GM23338 (cell line): ENCODE results near the gene CCDC146. TPM values are rescaled to one million over a fixed set of nuclear protein-coding genes. Genes with fewer than 3 reads are reported as not detected.

Experiments used
- ATAC-seq: fragments of 200-7000 bp; cut with Tn5 transposase; 3 replicates; pipeline ENCODE4 v1.9.1; 2020
- DNase-seq: peaks from one replicate; pipeline ENCODE4 v3.0.0-alpha.2; 2015; ENCODE audit warnings: low spot score
- H2AFZ ChIP-seq: fragments of 200-600 bp; sonication (generic); 2 replicates; pipeline ENCODE4 v1.8.0; 2016; ENCODE audit warnings: antibody characterized with exemption, mild to moderate bottlenecking, moderate library complexity
- H3F3A ChIP-seq: fragments of 200-600 bp; sonication (generic); replicated peaks from 2 replicates; pipeline ENCODE4 v1.8.0; 2017; ENCODE audit warnings: antibody characterized with exemption, mixed run types, low read depth
- H3K27ac ChIP-seq: fragments of 200-600 bp; sonication (generic); 2 replicates; pipeline ENCODE4 v1.6.1; 2016; ENCODE audit warnings: low read depth
- H3K27me3 ChIP-seq: fragments of 200-600 bp; sonication (generic); 2 replicates; pipeline ENCODE4 v1.8.0; 2016; ENCODE audit warnings: mild to moderate bottlenecking, mixed run types, moderate library complexity; ENCODE audit not compliant: insufficient read depth
- H3K36me3 ChIP-seq: fragments of 200-600 bp; sonication (generic); 2 replicates; pipeline ENCODE4 v1.8.0; 2016; ENCODE audit warnings: mild to moderate bottlenecking; ENCODE audit not compliant: insufficient read depth
- H3K4me1 ChIP-seq: fragments of 200-600 bp; sonication (generic); 2 replicates; pipeline ENCODE4 v1.8.0; 2016; ENCODE audit warnings: mild to moderate bottlenecking, moderate library complexity; ENCODE audit not compliant: insufficient read depth
- H3K4me2 ChIP-seq: fragments of 200-600 bp; sonication (generic); 2 replicates; pipeline ENCODE4 v1.7.1; 2017; ENCODE audit warnings: mixed run types
- H3K4me3 ChIP-seq: fragments of 200-600 bp; sonication (generic); 2 replicates; pipeline ENCODE4 v1.6.1; 2016; ENCODE audit warnings: mixed run types
- H3K79me2 ChIP-seq: fragments of 200-600 bp; sonication (generic); replicated peaks from 2 replicates; pipeline ENCODE4 v1.8.0; 2017; ENCODE audit warnings: mild to moderate bottlenecking; ENCODE audit not compliant: insufficient read depth
- H3K9me2 ChIP-seq: fragments of 200-600 bp; sonication (generic); 2 replicates; pipeline ENCODE4 v1.8.0; 2017; ENCODE audit not compliant: insufficient read depth
- H4K20me1 ChIP-seq: fragments of 200-600 bp; sonication (generic); replicated peaks from 2 replicates; pipeline ENCODE4 v1.8.0; 2017; ENCODE audit warnings: mild to moderate bottlenecking; ENCODE audit not compliant: insufficient read depth
- H3K27ac Mint-ChIP-seq: 2 replicates; pipeline ENCODE4 v1.8.0; 2020; ENCODE audit warnings: inconsistent platforms, mild to moderate bottlenecking, moderate library complexity, mixed read lengths
- H3K27me3 Mint-ChIP-seq: 3 replicates; pipeline ENCODE4 v1.8.0; 2022; ENCODE audit warnings: low read depth, mild to moderate bottlenecking, moderate library complexity, mixed read lengths, inconsistent platforms; ENCODE audit not compliant: insufficient read depth, poor library complexity
- H3K36me3 Mint-ChIP-seq: 3 replicates; pipeline ENCODE4 v1.8.0; 2021; ENCODE audit warnings: low read depth, mild to moderate bottlenecking, inconsistent platforms, moderate library complexity, mixed read lengths
- H3K4me1 Mint-ChIP-seq: 3 replicates; pipeline ENCODE4 v1.8.0; 2020; ENCODE audit warnings: mild to moderate bottlenecking, inconsistent platforms, mixed read lengths
- H3K4me3 Mint-ChIP-seq: 3 replicates; pipeline ENCODE4 v1.8.0; 2021; ENCODE audit warnings: moderate library complexity, mild to moderate bottlenecking, inconsistent platforms, mixed read lengths
- H3K9me3 Mint-ChIP-seq: 3 replicates; pipeline ENCODE4 v1.8.0; 2020; ENCODE audit warnings: moderate library complexity, mild to moderate bottlenecking, inconsistent platforms, mixed read lengths
- CREB1 ChIP-seq: fragments of 250-450 bp; sonication (Bioruptor Pico); IDR thresholded peaks from 2 replicates; pipeline ENCODE4 v1.5.0; 2020; ENCODE audit warnings: low read depth, mild to moderate bottlenecking, moderate library complexity
- ETS1 ChIP-seq: IDR thresholded peaks from 2 replicates; pipeline ENCODE4 v1.6.1; 2016; ENCODE audit warnings: antibody characterized with exemption
- EZH2phosphoT487 ChIP-seq: fragments of 200-600 bp; sonication (generic); IDR thresholded peaks from one replicate; pipeline ENCODE4 v1.8.1; 2018; ENCODE audit warnings: antibody characterized with exemption; ENCODE audit not compliant: unreplicated experiment
- JUNB ChIP-seq: IDR thresholded peaks from one replicate; pipeline ENCODE4 v1.6.1; 2016; ENCODE audit warnings: antibody characterized with exemption; ENCODE audit not compliant: unreplicated experiment
- NANOG ChIP-seq: IDR thresholded peaks from 2 replicates; pipeline ENCODE4 v1.6.1; 2016; ENCODE audit warnings: antibody characterized with exemption, borderline replicate concordance
- POLR2AphosphoS5 ChIP-seq: IDR thresholded peaks from 2 replicates; pipeline ENCODE4 v1.6.1; 2016; ENCODE audit warnings: antibody characterized with exemption, low read depth
- REST ChIP-seq: IDR thresholded peaks from one replicate; pipeline ENCODE4 v1.6.1; 2018; ENCODE audit warnings: antibody characterized with exemption; ENCODE audit not compliant: unreplicated experiment
- STAT1 ChIP-seq: IDR thresholded peaks from one replicate; pipeline ENCODE4 v1.6.1; 2016; ENCODE audit warnings: antibody characterized with exemption; ENCODE audit not compliant: unreplicated experiment
- ZNF331 ChIP-seq: fragments of 250-450 bp; sonication (Bioruptor Pico); IDR thresholded peaks from 2 replicates; pipeline ENCODE4 v1.5.0; 2020; ENCODE audit warnings: low read depth, mild to moderate bottlenecking, moderate library complexity
- ZNF462 ChIP-seq: fragments of 250-450 bp; sonication (Bioruptor Pico); IDR thresholded peaks from 2 replicates; pipeline ENCODE4 v1.5.0; 2020; ENCODE audit warnings: mild to moderate bottlenecking, moderate library complexity
- polyA plus RNA-seq: library from polyadenylated mRNA; unstranded; fragments of >200 nt; fragmentation: Nextera tagmentation; extraction: Ambion mirVana; gene quantifications from 2 replicates; pipeline ENCODE4 v1.2.1, GENCODE V29; 2016
- total RNA-seq: library from RNA; depleted of rRNA; stranded (reverse); fragments of >200 nt; shearing (Covaris generic); gene quantifications from 2 replicates; pipeline ENCODE4 v1.2.3, GENCODE V29; 2014

CCDC146 gene
- total and polyA plus RNA-seq, 2 experiments from 2014 or later, result 0.35 to 0.74 TPM

GRCh38 chr7:77338260-77338659 lies 215.8 kb downstream of the CCDC146 start:
- Histone ChIP-seq H3K36me3 (no peaks in the 10 kb centered on the region), H3K27ac (no peak overlapping the region), H2AFZ (no peak overlapping the region), H3K4me2 (no peak overlapping the region), H3K4me3 (no peak overlapping the region), H3K79me2 (no peaks in the 10 kb centered on the region), H3F3A (no peaks in the 10 kb centered on the region), H3K4me1 (no peaks in the 10 kb centered on the region), H4K20me1 (no peaks in the 10 kb centered on the region), H3K9me2 (no peaks in the 10 kb centered on the region), H3K27me3 (no peaks in the 10 kb centered on the region)
- Mint-ChIP-seq H3K9me3 (no peaks in the 10 kb centered on the region; the same call in 1 of the 3 replicates), H3K4me3 (no peak overlapping the region), H3K27ac (no peak overlapping the region), H3K36me3 (peaks cover 9% of the 10 kb centered on the region; the same call in 2 of the 3 replicates), H3K4me1 (no peaks in the 10 kb centered on the region), H3K27me3 (peaks cover 3% of the 10 kb centered on the region)
- ATAC-seq, result no peak
- TF ChIP-seq JUNB (no peak), REST (no peak), STAT1 (no peak), POLR2AphosphoS5 (no peak), ETS1 (no peak), ZNF462 (CRISPR knock-in tag) (no peak), EZH2phosphoT487 (no peak), ZNF331 (no peak), NANOG (no peak), CREB1 (no peak)
- DNase-seq, result no peak
